Chondrocyte (in vitro differentiated cells): Measurements from ENCODE around the gene KCNQ1. TPM values are rescaled to one million over a fixed set of nuclear protein-coding genes. Genes with fewer than 3 reads are reported as not detected.

Source experiments
- DNase-seq: peaks from one replicate; pipeline ENCODE4 v3.0.0; 2021; ENCODE audit warnings: mixed read lengths, low spot score
- H3K27ac Mint-ChIP-seq: one replicate; pipeline ENCODE4 v1.8.0; 2021; ENCODE audit warnings: mild to moderate bottlenecking, moderate library complexity, mixed read lengths; ENCODE audit not compliant: unreplicated experiment
- H3K27me3 Mint-ChIP-seq: 2 replicates; pipeline ENCODE4 v1.8.0; 2021; ENCODE audit warnings: low read depth, mixed read lengths
- H3K36me3 Mint-ChIP-seq: 2 replicates; pipeline ENCODE4 v1.8.0; 2021; ENCODE audit warnings: low read depth, mixed read lengths
- H3K4me1 Mint-ChIP-seq: 2 replicates; pipeline ENCODE4 v1.8.0; 2021; ENCODE audit warnings: low read depth, mild to moderate bottlenecking, mixed read lengths
- H3K4me3 Mint-ChIP-seq: one replicate; pipeline ENCODE4 v1.8.0; 2021; ENCODE audit warnings: mild to moderate bottlenecking, moderate library complexity, mixed read lengths; ENCODE audit not compliant: unreplicated experiment
- H3K9me3 Mint-ChIP-seq: 2 replicates; pipeline ENCODE4 v1.8.0; 2021; ENCODE audit warnings: low read depth, mixed read lengths
- total RNA-seq: library from RNA; stranded (reverse); gene quantifications from 3 replicates; pipeline ENCODE4 v1.2.1, GENCODE V29; 2021
- TF ChIP-seq, protein P1 (sequence below): fragments of 200-600 bp; sonication (generic); IDR thresholded peaks from 2 replicates; pipeline ENCODE4 v1.5.0; 2021; ENCODE audit warnings: antibody characterized with exemption, mild to moderate bottlenecking, moderate library complexity

Gene KCNQ1
- total RNA-seq, 1 donor from 2014 or later, result not detected

DNA sequence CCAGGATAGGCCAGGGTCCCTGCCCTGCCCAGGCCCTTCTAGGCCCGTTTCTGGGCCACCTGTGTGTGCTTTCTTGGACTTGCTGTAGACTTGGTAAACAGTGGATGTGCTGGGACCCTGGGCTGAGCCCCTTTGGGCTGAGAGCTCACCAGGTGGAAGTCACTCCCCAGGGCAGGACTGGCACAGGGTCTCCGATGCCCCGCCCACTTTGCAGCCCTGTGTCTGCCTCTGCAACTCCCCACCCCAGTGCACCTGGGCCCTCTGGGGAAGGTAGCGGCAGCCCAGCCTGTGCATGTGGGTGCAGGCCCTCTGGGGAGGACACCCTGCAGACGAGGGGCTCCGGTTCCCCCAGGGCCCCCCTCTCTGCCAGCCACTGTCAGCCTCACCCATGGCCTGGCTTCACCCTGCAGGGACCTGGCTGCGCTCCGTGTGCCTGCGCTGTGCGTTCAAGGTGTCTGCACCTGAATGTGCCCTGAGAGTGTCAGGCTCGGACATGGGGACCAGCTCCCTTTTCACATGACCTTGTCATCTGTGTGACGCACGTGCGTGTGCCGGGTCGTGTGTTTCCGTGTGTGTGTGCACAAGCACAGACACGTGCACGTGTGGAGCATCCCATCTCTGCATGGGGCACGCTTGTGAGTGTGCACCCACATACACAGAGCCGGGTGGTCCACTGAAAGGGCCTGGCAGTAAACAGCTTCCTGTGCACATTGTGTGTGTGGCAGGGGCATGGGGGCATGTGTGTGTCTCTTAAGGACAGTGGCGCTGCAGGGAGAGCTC is 136.5 kb downstream of the KCNQ1 start:
- DNase-seq, result peak; percentile 91
- H3K4me3 Mint-ChIP-seq, result no peak overlapping the region
- H3K27ac Mint-ChIP-seq, result no peak overlapping the region
- H3K36me3 Mint-ChIP-seq, result no peaks in the 10 kb centered on the region
- no peaks in the 10 kb centered on the region for H3K27me3 Mint-ChIP-seq
- H3K4me1 Mint-ChIP-seq, result peaks cover 25% of the 10 kb centered on the region
- TF ChIP-seq, protein P1, sequence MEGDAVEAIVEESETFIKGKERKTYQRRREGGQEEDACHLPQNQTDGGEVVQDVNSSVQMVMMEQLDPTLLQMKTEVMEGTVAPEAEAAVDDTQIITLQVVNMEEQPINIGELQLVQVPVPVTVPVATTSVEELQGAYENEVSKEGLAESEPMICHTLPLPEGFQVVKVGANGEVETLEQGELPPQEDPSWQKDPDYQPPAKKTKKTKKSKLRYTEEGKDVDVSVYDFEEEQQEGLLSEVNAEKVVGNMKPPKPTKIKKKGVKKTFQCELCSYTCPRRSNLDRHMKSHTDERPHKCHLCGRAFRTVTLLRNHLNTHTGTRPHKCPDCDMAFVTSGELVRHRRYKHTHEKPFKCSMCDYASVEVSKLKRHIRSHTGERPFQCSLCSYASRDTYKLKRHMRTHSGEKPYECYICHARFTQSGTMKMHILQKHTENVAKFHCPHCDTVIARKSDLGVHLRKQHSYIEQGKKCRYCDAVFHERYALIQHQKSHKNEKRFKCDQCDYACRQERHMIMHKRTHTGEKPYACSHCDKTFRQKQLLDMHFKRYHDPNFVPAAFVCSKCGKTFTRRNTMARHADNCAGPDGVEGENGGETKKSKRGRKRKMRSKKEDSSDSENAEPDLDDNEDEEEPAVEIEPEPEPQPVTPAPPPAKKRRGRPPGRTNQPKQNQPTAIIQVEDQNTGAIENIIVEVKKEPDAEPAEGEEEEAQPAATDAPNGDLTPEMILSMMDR, result no peak
- no peaks in the 10 kb centered on the region for H3K9me3 Mint-ChIP-seq

- Mint-ChIP-seq H3K36me3 (no peaks in the 10 kb centered on the region), H3K27ac (no peak overlapping the region), H3K9me3 (no peaks in the 10 kb centered on the region), H3K27me3 (no peaks in the 10 kb centered on the region), H3K4me3 (no peak overlapping the region), H3K4me1 (peaks cover 25% of the 10 kb centered on the region)
- TF ChIP-seq, protein P1, result no peak
- peak; percentile 93 for DNase-seq
Observed at GRCh38 chr11:2581931-2582350, 137.1 kb downstream of the KCNQ1 start.

DNA sequence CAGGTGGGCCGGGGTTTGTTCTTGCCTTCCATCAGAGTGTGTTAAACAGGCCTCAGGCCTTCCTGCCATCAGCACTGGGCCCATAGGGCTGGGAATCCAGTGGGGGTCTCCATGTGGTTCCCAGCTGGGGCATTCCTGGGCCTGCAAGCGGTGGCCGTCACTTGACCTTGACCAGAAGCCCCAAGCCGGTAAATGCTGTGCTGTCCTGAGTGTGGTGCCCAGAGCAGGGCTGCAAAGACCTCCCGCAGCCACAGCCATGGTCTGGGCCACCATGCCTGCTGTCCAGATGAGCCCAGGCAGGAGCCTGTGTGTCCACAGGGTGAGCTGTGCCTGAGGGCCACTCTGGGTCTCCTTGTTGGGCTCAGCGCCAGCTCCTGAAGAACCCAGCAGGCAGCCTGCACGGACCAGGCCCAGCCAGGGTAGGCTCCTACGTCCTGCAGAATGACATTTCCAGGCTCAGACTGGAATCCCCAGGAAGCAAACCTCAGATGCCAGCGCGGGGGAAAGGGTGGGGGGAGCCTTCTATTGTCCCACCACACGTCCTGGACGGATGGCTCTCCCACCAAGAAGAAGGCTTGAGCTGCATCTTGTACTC is 137.6 kb downstream of the KCNQ1 start:
- Mint-ChIP-seq H3K27ac (no peak overlapping the region), H3K9me3 (no peaks in the 10 kb centered on the region)
- peak; percentile 70 for DNase-seq

DNA sequence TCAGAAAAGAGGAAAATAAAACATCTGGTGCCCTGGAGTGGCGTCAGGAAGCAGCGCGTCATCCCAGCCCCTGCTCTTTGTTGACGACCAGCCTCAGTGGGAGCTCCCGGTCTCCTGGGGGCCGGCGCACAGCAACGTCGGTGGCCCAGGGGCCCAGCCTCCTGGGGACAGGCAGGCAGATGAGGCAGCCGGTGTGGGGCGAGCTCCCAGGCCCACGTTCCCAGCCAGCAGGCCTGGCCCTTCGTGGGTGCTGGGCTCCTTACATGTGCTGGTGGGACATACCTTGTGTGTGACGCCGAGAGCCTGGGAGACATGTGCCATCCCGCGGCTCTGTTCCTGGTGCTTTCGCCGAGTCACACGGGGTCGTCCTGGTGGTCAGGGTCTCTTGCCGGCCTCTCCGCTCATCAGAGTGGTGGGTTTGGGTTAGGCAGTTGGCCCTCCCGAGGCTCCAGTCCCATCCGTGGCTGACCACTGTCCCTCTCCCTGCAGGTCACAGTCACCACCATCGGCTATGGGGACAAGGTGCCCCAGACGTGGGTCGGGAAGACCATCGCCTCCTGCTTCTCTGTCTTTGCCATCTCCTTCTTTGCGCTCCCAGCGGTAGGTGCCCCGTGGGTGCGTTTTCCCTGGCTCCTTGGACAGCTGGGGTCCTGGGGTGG is 138.3 kb downstream of the KCNQ1 start:
- Mint-ChIP-seq H3K9me3 (no peaks in the 10 kb centered on the region), H3K36me3 (no peaks in the 10 kb centered on the region), H3K4me3 (no peak overlapping the region), H3K27ac (no peak overlapping the region), H3K27me3 (no peaks in the 10 kb centered on the region), H3K4me1 (peaks cover 21% of the 10 kb centered on the region)
- TF ChIP-seq, protein P1, result no peak
- DNase-seq, result peak; percentile 90

More for the DNA sequence above, 137.6 kb downstream of the KCNQ1 start:
- Mint-ChIP-seq H3K36me3 (no peaks in the 10 kb centered on the region), H3K27me3 (no peaks in the 10 kb centered on the region), H3K4me3 (no peak overlapping the region), H3K4me1 (peaks cover 25% of the 10 kb centered on the region)
- TF ChIP-seq, protein P1, result no peak

DNA sequence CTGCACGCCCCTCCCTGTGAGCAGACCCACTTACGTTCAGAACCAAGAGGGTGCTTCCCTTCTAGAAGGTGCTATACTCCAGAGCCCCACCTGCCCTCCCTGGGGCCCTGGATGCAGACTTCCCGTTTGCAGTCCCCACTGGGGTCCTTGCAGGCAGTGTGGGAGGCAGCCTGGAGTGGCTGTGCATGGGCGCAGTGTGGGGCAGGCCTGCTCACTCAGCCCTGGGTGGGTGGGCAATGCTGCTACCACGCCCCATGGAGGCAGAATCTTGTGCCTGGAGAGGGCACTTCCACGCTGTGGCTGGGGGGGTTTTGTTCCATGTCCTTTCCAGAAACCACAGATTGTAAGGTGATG is 138.8 kb downstream of the KCNQ1 start:
- Mint-ChIP-seq H3K4me3 (no peak overlapping the region), H3K27ac (no peak overlapping the region), H3K27me3 (peaks cover 2% of the 10 kb centered on the region), H3K36me3 (no peaks in the 10 kb centered on the region), H3K9me3 (no peaks in the 10 kb centered on the region), H3K4me1 (peaks cover 21% of the 10 kb centered on the region)
- TF ChIP-seq, protein P1, result no peak
- no peak for DNase-seq
